Tibial nerve (tissue), 4 donors: Measurements from ENCODE around the gene NEK10. TPM values are rescaled to one million over a fixed set of nuclear protein-coding genes. Genes with fewer than 3 reads are reported as not detected.

Experiments
- DNase-seq, 2 donors: peaks; one replicate each; pipeline ENCODE4 v3.0.0-alpha.2; 2019; ENCODE audit warnings: low spot score in 2 of 2
- H3K27ac ChIP-seq, 4 donors: fragments of 200-600 bp; sonication (generic) in 3 of 4; one replicate each; pipeline ENCODE4 v1.5.1; 2017 to 2019; ENCODE audit warnings: mild to moderate bottlenecking in 1 of 4
- H3K27me3 ChIP-seq, 2 donors: fragments of 200-600 bp; sonication (generic) in 1 of 2; one replicate each; pipeline versions ENCODE4 v1.5.1 to v1.6.0; 2017 to 2019
- H3K36me3 ChIP-seq, 3 donors: fragments of 200-600 bp; sonication (generic); one replicate each; pipeline ENCODE4 v1.5.1; 2018 to 2019
- H3K4me1 ChIP-seq, 4 donors: fragments of 200-600 bp; sonication (generic) in 3 of 4; one replicate each; pipeline ENCODE4 v1.5.1; 2017 to 2019
- H3K4me3 ChIP-seq, 4 donors: fragments of 200-600 bp; sonication (generic) in 3 of 4; one replicate each; pipeline ENCODE4 v1.5.1; 2017 to 2019; ENCODE audit warnings: mild to moderate bottlenecking in 1 of 4, moderate library complexity in 1 of 4
- H3K9me3 ChIP-seq, 4 donors: fragments of 200-600 bp; sonication (generic) in 3 of 4; one replicate each; pipeline ENCODE4 v1.5.1; 2017 to 2019
- CTCF ChIP-seq, 5 experiments: fragments of 200-600 bp in 3 of 5; fragments of 450-650 bp in 2 of 5; sonication (generic) in 3 of 5; IDR thresholded peaks; one replicate each; pipeline ENCODE4 v1.5.1; 2016 to 2019; ENCODE audit warnings: antibody characterized with exemption in 5 of 5, mild to moderate bottlenecking in 3 of 5, moderate library complexity in 2 of 5
- EP300 ChIP-seq, 2 donors: sonication (generic); formaldehyde crosslinking; IDR thresholded peaks; one replicate each; pipeline ENCODE4 v1.6.1; 2017; ENCODE audit warnings: antibody characterized with exemption in 2 of 2, mild to moderate bottlenecking in 1 of 2
- POLR2A ChIP-seq, 2 donors: fragments of 450-650 bp; IDR thresholded peaks; one replicate each; pipeline ENCODE4 v1.6.1; 2017; ENCODE audit warnings: antibody characterized with exemption in 2 of 2, mild to moderate bottlenecking in 2 of 2, moderate library complexity in 2 of 2
- WGBS, 2 donors: methylation state at CpG; one replicate each; pipeline ENCODE4 v1.1.5; 2018; 5-methylcytosine and 5-hydroxymethylcytosine counted together
- total RNA-seq, 4 donors: library from RNA; depleted of rRNA; stranded (reverse); fragments of >200 nt; gene quantifications; one replicate each; pipeline ENCODE4 v1.1.0, GENCODE V29; 2016

Gene NEK10
- total RNA-seq, 4 donors from 2014 or later: 0.20 to 2.4 (median 1.7) TPM

GRCh38 chr3:27353221-27353620, 16.0 kb downstream of the NEK10 start:
- H3K4me3 ChIP-seq: no peak overlapping the region
- no peak for DNase-seq
- H3K9me3 ChIP-seq: no peaks in the 10 kb centered on the region
- no peak overlapping the region for H3K27ac ChIP-seq
- no peaks in the 10 kb centered on the region for H3K27me3 ChIP-seq
- TF ChIP-seq EP300 (IDR thresholded peaks at IDR 0.05): no peak
- TF ChIP-seq CTCF (IDR thresholded peaks at IDR 0.05): no peak
- no peak for TF ChIP-seq POLR2A (IDR thresholded peaks at IDR 0.05)
- H3K4me1 ChIP-seq: no peaks in the 10 kb centered on the region
- WGBS, 2 donors: 76 to 79% methylated on average over 1 of the region's 1 CpG
- H3K36me3 ChIP-seq: no peaks in the 10 kb centered on the region

GRCh38 chr3:27352047-27352446, 17.1 kb downstream of the NEK10 start:
- TF ChIP-seq POLR2A (IDR thresholded peaks at IDR 0.05) (no peak), EP300 (IDR thresholded peaks at IDR 0.05) (no peak), CTCF (IDR thresholded peaks at IDR 0.05) (no peak)
- no peaks in the 10 kb centered on the region for H3K4me1 ChIP-seq
- WGBS, 2 donors: 78 to 88% methylated on average over 3 of the region's 3 CpGs
- no peak for DNase-seq
- H3K9me3 ChIP-seq: no peaks in the 10 kb centered on the region
- H3K27me3 ChIP-seq: no peaks in the 10 kb centered on the region
- no peaks in the 10 kb centered on the region for H3K36me3 ChIP-seq
- H3K4me3 ChIP-seq: no peak overlapping the region
- no peak overlapping the region for H3K27ac ChIP-seq

- H3K4me3 ChIP-seq: no peak overlapping the region
- H3K27me3 ChIP-seq: no peaks in the 10 kb centered on the region
- DNase-seq: no peak
- H3K4me1 ChIP-seq: no peaks in the 10 kb centered on the region
- H3K36me3 ChIP-seq: no peaks in the 10 kb centered on the region
- H3K27ac ChIP-seq: no peak overlapping the region
- WGBS, 2 donors: 90 to 94% methylated on average over 3 of the region's 3 CpGs
- H3K9me3 ChIP-seq: no peaks in the 10 kb centered on the region
- TF ChIP-seq POLR2A (IDR thresholded peaks at IDR 0.05) (no peak), EP300 (IDR thresholded peaks at IDR 0.05) (no peak), CTCF (IDR thresholded peaks at IDR 0.05) (no peak)
These were observed 19.4 kb downstream of the NEK10 start for GRCh38 chr3:27349832-27350231.

GRCh38 chr3:27345959-27346865, 23.0 kb downstream of the NEK10 start:
- Histone ChIP-seq H3K4me1 (no peaks in the 10 kb centered on the region), H3K27me3 (no peaks in the 10 kb centered on the region), H3K36me3 (no peaks in the 10 kb centered on the region), H3K4me3 (no peak overlapping the region), H3K27ac (no peak overlapping the region), H3K9me3 (no peaks in the 10 kb centered on the region)
- TF ChIP-seq CTCF (IDR thresholded peaks at IDR 0.05) (no peak), POLR2A (IDR thresholded peaks at IDR 0.05) (no peak), EP300 (IDR thresholded peaks at IDR 0.05) (no peak)
- no peak for DNase-seq
- WGBS, 2 donors: 80 to 83% methylated on average over 11 of the region's 11 CpGs

GRCh38 chr3:27345493-27345892, 23.7 kb downstream of the NEK10 start:
- no peaks in the 10 kb centered on the region for H3K36me3 ChIP-seq
- H3K9me3 ChIP-seq: no peaks in the 10 kb centered on the region
- TF ChIP-seq EP300 (IDR thresholded peaks at IDR 0.05) (no peak), POLR2A (IDR thresholded peaks at IDR 0.05) (no peak), CTCF (IDR thresholded peaks at IDR 0.05) (no peak)
- DNase-seq: no peak
- no peak overlapping the region for H3K27ac ChIP-seq
- H3K4me1 ChIP-seq: no peaks in the 10 kb centered on the region
- WGBS, 2 donors: 83 to 85% methylated on average over 5 of the region's 5 CpGs
- H3K27me3 ChIP-seq: no peaks in the 10 kb centered on the region
- H3K4me3 ChIP-seq: no peak overlapping the region
